Measurements from ENCODE around the gene ASCC3. TPM values are rescaled to one million over a fixed set of nuclear protein-coding genes. Genes with fewer than 3 reads are reported as not detected.

The ASCC3 gene
- total RNA-seq, 1 experiment from 2014 or later, result 40.5 TPM

DNA sequence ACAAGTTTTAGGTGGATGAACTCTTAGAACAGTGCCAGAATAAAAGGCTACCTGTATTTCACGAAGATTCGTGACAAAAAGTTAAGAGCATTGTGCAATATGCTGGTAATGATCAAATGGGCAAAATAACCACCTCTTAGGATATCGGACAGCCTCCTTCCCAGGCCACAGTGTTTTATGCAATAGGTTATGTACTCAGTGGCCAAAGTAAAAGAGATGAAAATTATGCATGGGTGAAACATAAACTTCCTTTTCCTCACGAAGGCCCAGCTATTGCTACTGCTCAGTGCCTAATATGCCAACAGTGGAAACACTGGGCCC lies 262.8 kb downstream of the ASCC3 start (continued):
- TF ChIP-seq TCF7L2 (IDR thresholded peaks at IDR 0.05; ENCODE audit: borderline replicate concordance, extremely low read depth, insufficient read depth, insufficient read length), result no peak
- TF ChIP-seq, protein P1, sequence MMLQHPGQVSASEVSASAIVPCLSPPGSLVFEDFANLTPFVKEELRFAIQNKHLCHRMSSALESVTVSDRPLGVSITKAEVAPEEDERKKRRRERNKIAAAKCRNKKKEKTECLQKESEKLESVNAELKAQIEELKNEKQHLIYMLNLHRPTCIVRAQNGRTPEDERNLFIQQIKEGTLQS (IDR thresholded peaks at IDR 0.05), result no peak
- TF ChIP-seq EZH2phosphoT487 (IDR thresholded peaks at IDR 0.05; ENCODE audit: borderline replicate concordance), result no peak
- TF ChIP-seq JUND (IDR thresholded peaks at IDR 0.05), result no peak
- no peak for TF ChIP-seq ELF1 (IDR thresholded peaks at IDR 0.05; ENCODE audit: borderline replicate concordance, low read depth)
- TF ChIP-seq YY1 (IDR thresholded peaks at IDR 0.05; ENCODE audit: extremely low read depth, insufficient replicate concordance, low read depth, low read length), result no peak

DNA sequence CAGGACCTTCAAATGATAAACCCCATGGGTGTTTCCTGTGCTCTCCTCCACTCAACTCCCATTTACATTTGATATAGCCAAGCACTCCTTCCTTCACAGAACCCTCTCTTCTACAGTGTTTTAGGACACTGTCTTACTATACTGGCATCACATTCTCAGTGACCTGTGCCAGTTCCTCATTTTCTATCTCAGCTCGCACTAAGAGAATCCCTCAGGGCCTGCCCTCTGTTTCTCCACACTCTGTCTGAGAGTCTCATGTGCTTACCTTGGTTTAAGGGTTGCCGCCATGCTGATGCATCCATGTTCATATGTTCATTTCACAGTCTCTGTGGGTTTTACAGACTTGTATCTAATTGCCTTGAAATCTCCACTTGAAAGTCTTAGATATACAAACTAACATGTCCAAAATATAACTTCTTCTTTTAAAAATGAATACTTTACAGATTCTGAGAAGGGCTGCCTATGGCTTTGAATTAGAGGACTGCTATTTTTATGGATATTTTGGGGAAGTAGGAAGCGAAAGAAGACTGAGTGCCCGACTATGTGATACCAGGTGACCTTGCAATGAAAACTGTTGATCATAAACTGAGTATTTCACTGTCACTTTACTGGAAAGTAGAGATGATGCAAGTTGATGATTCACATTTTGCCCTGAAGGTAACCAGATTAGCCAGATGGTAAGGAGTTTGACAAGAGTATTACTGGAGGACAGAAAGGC lies 263.3 kb downstream of the ASCC3 start:
- ATAC-seq (no peak), DNase-seq (ENCODE audit: low read depth, low spot score) (no peak)
- no peak overlapping the region for H3K4me3 ChIP-seq (replicated peaks in 1 of 2; ENCODE audit: low read depth in 1 of 2, low read length in 2 of 2)
- ChIA-PET RAD21 (ENCODE audit: low non-redundant PET in 1 of 2, low total read pairs in 2 of 2, uncharacterized antibody in 2 of 2, unreplicated experiment in 2 of 2) (no interaction called here), POLR2A (no interaction called here), CTCF (no interaction called here)
- H3K79me2 ChIP-seq (ENCODE audit: insufficient read depth, low read length), result no peaks in the 10 kb centered on the region
- no peak overlapping the region for H3K4me2 ChIP-seq (ENCODE audit: low read length)
- no peaks in the 10 kb centered on the region for H3K9me2 ChIP-seq (ENCODE audit: insufficient read depth)
- intact Hi-C loops (cut with micrococcal nuclease), result no loop called here
- H3K27ac ChIP-seq (ENCODE audit: low read depth, low read length), result no peak overlapping the region
- H3K9ac ChIP-seq (ENCODE audit: low read length), result no peak overlapping the region
- no TSS peak for BruUV-seq (replicated peaks)
- no peak overlapping the region for H2AFZ ChIP-seq (ENCODE audit: low read depth, low read length, poor library complexity, severe bottlenecking)
- no peaks in the 10 kb centered on the region for H3K9me3 ChIP-seq (ENCODE audit: control insufficient read depth in 1 of 2, insufficient read depth in 1 of 2, low read depth in 1 of 2, low read length in 2 of 2)
- no peaks in the 10 kb centered on the region; a peak in 1 of 4 replicates for H3K4me1 ChIP-seq (ENCODE audit: control insufficient read depth in 1 of 2, insufficient read depth in 2 of 2, low read length in 2 of 2)
- TF ChIP-seq, protein P2, sequence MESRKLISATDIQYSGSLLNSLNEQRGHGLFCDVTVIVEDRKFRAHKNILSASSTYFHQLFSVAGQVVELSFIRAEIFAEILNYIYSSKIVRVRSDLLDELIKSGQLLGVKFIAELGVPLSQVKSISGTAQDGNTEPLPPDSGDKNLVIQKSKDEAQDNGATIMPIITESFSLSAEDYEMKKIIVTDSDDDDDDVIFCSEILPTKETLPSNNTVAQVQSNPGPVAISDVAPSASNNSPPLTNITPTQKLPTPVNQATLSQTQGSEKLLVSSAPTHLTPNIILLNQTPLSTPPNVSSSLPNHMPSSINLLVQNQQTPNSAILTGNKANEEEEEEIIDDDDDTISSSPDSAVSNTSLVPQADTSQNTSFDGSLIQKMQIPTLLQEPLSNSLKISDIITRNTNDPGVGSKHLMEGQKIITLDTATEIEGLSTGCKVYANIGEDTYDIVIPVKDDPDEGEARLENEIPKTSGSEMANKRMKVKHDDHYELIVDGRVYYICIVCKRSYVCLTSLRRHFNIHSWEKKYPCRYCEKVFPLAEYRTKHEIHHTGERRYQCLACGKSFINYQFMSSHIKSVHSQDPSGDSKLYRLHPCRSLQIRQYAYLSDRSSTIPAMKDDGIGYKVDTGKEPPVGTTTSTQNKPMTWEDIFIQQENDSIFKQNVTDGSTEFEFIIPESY (IDR thresholded peaks at IDR 0.05; ENCODE audit: extremely low read depth, insufficient replicate concordance, low read length), result no peak
- TF ChIP-seq SIN3A (IDR thresholded peaks at IDR 0.05; ENCODE audit: low read depth), result no peak
- TF ChIP-seq ELF1 (IDR thresholded peaks at IDR 0.05; ENCODE audit: borderline replicate concordance, low read depth), result no peak
- TF ChIP-seq, protein P3, sequence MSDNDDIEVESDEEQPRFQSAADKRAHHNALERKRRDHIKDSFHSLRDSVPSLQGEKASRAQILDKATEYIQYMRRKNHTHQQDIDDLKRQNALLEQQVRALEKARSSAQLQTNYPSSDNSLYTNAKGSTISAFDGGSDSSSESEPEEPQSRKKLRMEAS (IDR thresholded peaks at IDR 0.05), result no peak
- no peak for TF ChIP-seq SP1 (IDR thresholded peaks at IDR 0.05; ENCODE audit: low read depth)
- TF ChIP-seq EZH2phosphoT487 (IDR thresholded peaks at IDR 0.05; ENCODE audit: borderline replicate concordance), result no peak
- TF ChIP-seq, protein P1 (IDR thresholded peaks at IDR 0.05), result 0 out of 2 replicates have a peak, but pooled peaks have one; percentile 31
- no peak for TF ChIP-seq TCF7L2 (IDR thresholded peaks at IDR 0.05; ENCODE audit: borderline replicate concordance, extremely low read depth, insufficient read depth, insufficient read length)
- TF ChIP-seq POLR2AphosphoS5 (IDR thresholded peaks at IDR 0.05; ENCODE audit: low read depth, low read length), result no peak
- no peak for TF ChIP-seq EZH2 (IDR thresholded peaks at IDR 0.05)
- TF ChIP-seq REST (IDR thresholded peaks at IDR 0.05; ENCODE audit: low read depth), result no peak
- TF ChIP-seq FOSL1 (IDR thresholded peaks at IDR 0.05; ENCODE audit: low read depth), result no peak
- no peak for TF ChIP-seq RAD21 (IDR thresholded peaks at IDR 0.05; ENCODE audit: low read depth)
- TF ChIP-seq YY1 (IDR thresholded peaks at IDR 0.05; ENCODE audit: extremely low read depth, insufficient replicate concordance, low read depth, low read length), result no peak
- 0 out of 2 replicates have a peak, but pooled peaks have one; percentile 28 for TF ChIP-seq CEBPB (IDR thresholded peaks at IDR 0.05; ENCODE audit: low read depth)
- no peak for TF ChIP-seq CBX3 (IDR thresholded peaks at IDR 0.05; ENCODE audit: low read depth)
- TF ChIP-seq ZNF274 (IDR thresholded peaks at IDR 0.05; ENCODE audit: low read depth, low read length), result no peak
- no peaks in the 10 kb centered on the region for H3K27me3 ChIP-seq (ENCODE audit: insufficient read depth, low read length)
- no peaks in the 10 kb centered on the region for H4K20me1 ChIP-seq (ENCODE audit: insufficient read depth)
- no peaks in the 10 kb centered on the region for H3K36me3 ChIP-seq (ENCODE audit: control insufficient read depth in 1 of 2, insufficient read depth in 2 of 2, low read length in 2 of 2)

Data from HCT116 (cell line).